ENCODE data around the gene RBKS. TPM values are rescaled to one million over a fixed set of nuclear protein-coding genes. Genes with fewer than 3 reads are reported as not detected.

The RBKS gene
- total RNA-seq, 1 experiment from 2014 or later = 0.54 TPM

DNA sequence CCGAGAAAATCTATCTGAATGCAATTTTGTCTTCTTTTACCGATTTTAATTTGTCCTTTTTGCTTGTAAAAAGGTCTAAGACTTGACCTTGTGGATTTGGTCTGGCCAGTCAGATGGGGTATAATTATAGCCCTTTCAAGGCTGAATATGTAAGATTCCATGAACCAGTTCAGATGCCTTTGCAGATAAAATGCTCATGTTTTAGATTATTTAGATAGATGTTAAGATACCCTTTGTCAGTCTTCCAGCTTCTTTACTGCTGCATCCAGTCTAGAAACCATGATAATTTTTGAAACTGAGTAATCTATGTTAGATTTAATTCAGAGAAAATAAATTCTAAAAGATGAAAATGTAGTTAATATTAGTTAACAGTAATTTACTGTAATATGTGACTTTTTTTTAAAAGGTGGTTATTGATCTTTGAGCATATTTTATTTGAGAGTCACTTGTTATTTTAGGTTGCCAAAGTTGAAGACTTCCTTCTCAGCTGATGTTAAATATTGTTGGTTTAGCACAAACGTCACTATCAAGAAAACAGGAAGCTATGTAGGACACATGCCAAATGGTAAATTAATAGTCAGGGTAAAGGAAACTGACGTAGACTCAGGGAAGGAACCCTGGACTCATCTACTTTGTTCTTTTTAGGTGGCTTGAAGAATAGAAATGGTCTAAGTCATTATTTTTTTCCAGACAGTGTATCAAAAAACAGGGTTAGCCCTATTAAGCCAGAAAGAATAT, 30.1 kb upstream of the RBKS start:
- H3K36me3 ChIP-seq (ENCODE audit: insufficient read depth, low read length, poor library complexity, severe bottlenecking) = no peaks in the 10 kb centered on the region
- no peak overlapping the region for H3K4me3 ChIP-seq (ENCODE audit: low read depth, low read length, poor library complexity, severe bottlenecking)
- POLR2A ChIA-PET (ENCODE audit: low non-redundant PET) = no interaction called here
- H3K9me3 ChIP-seq (ENCODE audit: low read depth, low read length, poor library complexity, severe bottlenecking) = no peaks in the 10 kb centered on the region
- no TSS peak for BruUV-seq (replicated peaks)
- peaks cover 18% of the 10 kb centered on the region for H3K4me1 ChIP-seq (ENCODE audit: insufficient read depth, low read length, poor library complexity, severe bottlenecking)
- CTCF ChIA-PET = no interaction called here
- no peak for TF ChIP-seq EZH2 (IDR thresholded peaks at IDR 0.05; ENCODE audit: borderline replicate concordance, low read depth, low read length, poor library complexity, severe bottlenecking)
- TF ChIP-seq, protein P1, sequence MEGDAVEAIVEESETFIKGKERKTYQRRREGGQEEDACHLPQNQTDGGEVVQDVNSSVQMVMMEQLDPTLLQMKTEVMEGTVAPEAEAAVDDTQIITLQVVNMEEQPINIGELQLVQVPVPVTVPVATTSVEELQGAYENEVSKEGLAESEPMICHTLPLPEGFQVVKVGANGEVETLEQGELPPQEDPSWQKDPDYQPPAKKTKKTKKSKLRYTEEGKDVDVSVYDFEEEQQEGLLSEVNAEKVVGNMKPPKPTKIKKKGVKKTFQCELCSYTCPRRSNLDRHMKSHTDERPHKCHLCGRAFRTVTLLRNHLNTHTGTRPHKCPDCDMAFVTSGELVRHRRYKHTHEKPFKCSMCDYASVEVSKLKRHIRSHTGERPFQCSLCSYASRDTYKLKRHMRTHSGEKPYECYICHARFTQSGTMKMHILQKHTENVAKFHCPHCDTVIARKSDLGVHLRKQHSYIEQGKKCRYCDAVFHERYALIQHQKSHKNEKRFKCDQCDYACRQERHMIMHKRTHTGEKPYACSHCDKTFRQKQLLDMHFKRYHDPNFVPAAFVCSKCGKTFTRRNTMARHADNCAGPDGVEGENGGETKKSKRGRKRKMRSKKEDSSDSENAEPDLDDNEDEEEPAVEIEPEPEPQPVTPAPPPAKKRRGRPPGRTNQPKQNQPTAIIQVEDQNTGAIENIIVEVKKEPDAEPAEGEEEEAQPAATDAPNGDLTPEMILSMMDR (conservative IDR thresholded peaks at IDR 0.05; ENCODE audit: low read depth, low read length) = no peak
- intact Hi-C loops (cut with micrococcal nuclease; ENCODE audit: unreplicated experiment) = no loop called here
- H3K27me3 ChIP-seq (replicated peaks; ENCODE audit: insufficient read depth, low read depth, low read length, poor library complexity) = no peaks in the 10 kb centered on the region
- DNase-seq (ENCODE audit: low spot score) = peak; percentile 65
- H3K27ac ChIP-seq (ENCODE audit: low read depth, low read length, poor library complexity, severe bottlenecking) = no peak overlapping the region

DNA sequence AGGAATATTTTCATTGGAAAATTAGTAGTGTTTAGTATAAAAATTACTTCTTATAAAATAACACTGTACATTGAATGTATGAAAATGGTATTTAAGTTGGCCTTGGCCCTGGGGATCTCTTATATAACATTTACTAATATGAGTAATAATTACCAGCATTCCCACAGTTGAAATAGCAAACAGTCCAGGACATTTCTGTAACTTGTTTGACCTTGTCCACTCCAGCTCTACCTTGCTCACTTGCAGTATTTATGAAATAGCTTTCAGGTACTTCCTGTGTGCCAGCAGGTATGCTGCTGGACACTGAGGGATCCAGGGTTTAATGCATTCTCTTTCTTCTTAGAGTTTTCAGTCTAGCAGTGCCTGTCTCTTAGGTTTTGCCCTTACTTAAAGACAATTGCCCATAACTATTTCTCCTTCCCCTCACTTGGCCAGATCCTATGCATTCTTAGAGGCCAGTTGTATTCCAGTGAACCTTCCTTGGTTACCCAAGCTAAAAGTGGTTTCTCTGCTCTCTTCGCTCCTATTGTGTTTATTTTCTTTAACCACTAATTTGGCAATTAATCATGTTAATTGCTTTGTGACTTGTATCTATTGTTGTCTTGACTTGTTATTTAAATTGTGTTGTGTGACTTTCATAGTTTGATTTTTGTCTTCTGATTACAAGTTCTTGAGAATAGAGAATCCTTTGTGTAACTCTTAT, 26.3 kb upstream of the RBKS start:
- POLR2A ChIA-PET (ENCODE audit: low non-redundant PET) = no interaction called here
- BruUV-seq (replicated peaks) = no TSS peak
- DNase-seq (ENCODE audit: low spot score) = no peak
- intact Hi-C loops (cut with micrococcal nuclease; ENCODE audit: unreplicated experiment) = no loop called here
- Histone ChIP-seq H3K4me1 (ENCODE audit: insufficient read depth, low read length, poor library complexity, severe bottlenecking) (peaks cover 18% of the 10 kb centered on the region), H3K27me3 (replicated peaks; ENCODE audit: insufficient read depth, low read depth, low read length, poor library complexity) (no peaks in the 10 kb centered on the region), H3K4me3 (ENCODE audit: low read depth, low read length, poor library complexity, severe bottlenecking) (no peak overlapping the region), H3K9me3 (ENCODE audit: low read depth, low read length, poor library complexity, severe bottlenecking) (no peaks in the 10 kb centered on the region), H3K36me3 (ENCODE audit: insufficient read depth, low read length, poor library complexity, severe bottlenecking) (no peaks in the 10 kb centered on the region), H3K27ac (ENCODE audit: low read depth, low read length, poor library complexity, severe bottlenecking) (no peak overlapping the region)
- CTCF ChIA-PET = no interaction called here
- TF ChIP-seq EZH2 (IDR thresholded peaks at IDR 0.05; ENCODE audit: borderline replicate concordance, low read depth, low read length, poor library complexity, severe bottlenecking) = no peak
- TF ChIP-seq, protein P1 (conservative IDR thresholded peaks at IDR 0.05; ENCODE audit: low read depth, low read length) = no peak

DNA sequence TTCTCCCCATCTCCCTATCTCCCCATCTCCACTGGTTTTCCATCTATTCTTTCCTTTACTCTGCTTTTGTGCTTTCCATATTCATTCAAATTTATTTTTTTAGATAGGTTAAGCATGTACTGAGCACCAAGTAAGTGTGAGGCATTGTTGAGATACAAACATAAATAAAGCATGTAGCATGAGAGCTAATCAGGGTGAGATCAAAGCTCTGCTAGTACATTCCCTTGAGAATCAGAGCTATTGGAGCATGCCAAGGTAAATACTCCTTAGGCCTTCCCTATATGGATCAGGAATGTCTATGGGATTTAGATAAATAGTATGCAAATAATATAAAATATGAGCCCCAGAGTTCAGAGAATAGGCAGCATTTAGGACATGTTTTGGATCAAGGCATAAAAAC, 25.7 kb upstream of the RBKS start:
- CTCF ChIA-PET = no interaction called here
- Histone ChIP-seq H3K36me3 (ENCODE audit: insufficient read depth, low read length, poor library complexity, severe bottlenecking) (no peaks in the 10 kb centered on the region), H3K27me3 (replicated peaks; ENCODE audit: insufficient read depth, low read depth, low read length, poor library complexity) (no peaks in the 10 kb centered on the region), H3K27ac (ENCODE audit: low read depth, low read length, poor library complexity, severe bottlenecking) (no peak overlapping the region), H3K4me3 (ENCODE audit: low read depth, low read length, poor library complexity, severe bottlenecking) (no peak overlapping the region), H3K9me3 (ENCODE audit: low read depth, low read length, poor library complexity, severe bottlenecking) (no peaks in the 10 kb centered on the region), H3K4me1 (ENCODE audit: insufficient read depth, low read length, poor library complexity, severe bottlenecking) (peaks cover 14% of the 10 kb centered on the region)
- no peak for TF ChIP-seq EZH2 (IDR thresholded peaks at IDR 0.05; ENCODE audit: borderline replicate concordance, low read depth, low read length, poor library complexity, severe bottlenecking)
- TF ChIP-seq, protein P1 (conservative IDR thresholded peaks at IDR 0.05; ENCODE audit: low read depth, low read length) = no peak
- POLR2A ChIA-PET (ENCODE audit: low non-redundant PET) = no interaction called here
- BruUV-seq (replicated peaks) = no TSS peak
- intact Hi-C loops (cut with micrococcal nuclease; ENCODE audit: unreplicated experiment) = no loop called here
- no peak for DNase-seq (ENCODE audit: low spot score)

All from A673 (cell line).